Heart right ventricle (tissue), 16 donors: Measurements from ENCODE around the gene NR2C2. TPM values are rescaled to one million over a fixed set of nuclear protein-coding genes. Genes with fewer than 3 reads are reported as not detected.

ENCODE experiments used
- ATAC-seq, 8 donors: fragments of 200-7000 bp; cut with Tn5 transposase; one replicate each; pipeline ENCODE4 v1.9.1; 2020; ENCODE audit warnings: mild to moderate bottlenecking in 8 of 8, moderate library complexity in 8 of 8, moderate number of reproducible peaks in 1 of 8
- DNase-seq, 2 donors: peaks; one replicate each; pipeline ENCODE4 v3.0.0-alpha.2; 2020
- H3K27ac ChIP-seq, 10 donors: fragments of 200-600 bp; sonication (generic) in 2 of 10; one replicate each; pipeline versions ENCODE4 v1.5.0 to v1.8.0; 2020 to 2022; ENCODE audit warnings: mild to moderate bottlenecking in 3 of 10
- H3K27me3 ChIP-seq, 7 donors: fragments of 200-600 bp; one replicate each; pipeline ENCODE4 v1.8.0; 2021 to 2022; ENCODE audit warnings: mild to moderate bottlenecking in 2 of 7
- H3K36me3 ChIP-seq, 9 donors: fragments of 200-600 bp; sonication (generic) in 1 of 9; one replicate each; pipeline versions ENCODE4 v1.5.0 to v1.8.0; 2020 to 2022; ENCODE audit warnings: mild to moderate bottlenecking in 2 of 9
- H3K4me1 ChIP-seq, 9 donors: fragments of 200-600 bp; sonication (generic) in 1 of 9; one replicate each; pipeline versions ENCODE4 v1.5.0 to v1.8.0; 2020 to 2022; ENCODE audit warnings: mild to moderate bottlenecking in 4 of 9
- H3K4me3 ChIP-seq, 10 donors: fragments of 200-600 bp; sonication (generic) in 2 of 10; one replicate each; pipeline versions ENCODE4 v1.5.0 to v1.8.0; 2020 to 2022; ENCODE audit warnings: mild to moderate bottlenecking in 7 of 10, moderate library complexity in 2 of 10
- H3K9me3 ChIP-seq, 11 donors: fragments of 200-600 bp in 10 of 11; sonication (generic) in 2 of 11; one replicate each; pipeline versions ENCODE4 v1.5.0 to v1.8.0; 2013 to 2022; ENCODE audit warnings: mild to moderate bottlenecking in 2 of 11, control low read depth in 1 of 11, moderate library complexity in 1 of 11
- CTCF ChIP-seq, 9 donors: fragments of 200-600 bp; sonication (generic) in 2 of 9; IDR thresholded peaks; one replicate each; pipeline versions ENCODE4 v1.5.0 to v1.8.0; 2021 to 2022; ENCODE audit warnings: antibody characterized with exemption in 9 of 9, mild to moderate bottlenecking in 5 of 9, moderate library complexity in 1 of 9
- WGBS, 2 donors: extraction: QIAGEN DNeasy Blood & Tissue Kit; methylation state at CpG; one replicate each; pipeline ENCODE4 v1.1.7; 2013; ENCODE audit warnings: inconsistent platforms in 1 of 2; 5-methylcytosine and 5-hydroxymethylcytosine counted together
- intact Hi-C, 10 donors: fragments of 100-400 bp; cut with DNase I; formaldehyde crosslinking; loops; one replicate each; pipeline versions ENCODE4 v1.11.1 to v1.14.2; 2022
- polyA plus RNA-seq, 2 donors: library from polyadenylated mRNA; stranded (reverse); fragments of 200-250 nt; gene quantifications; one replicate each; pipeline ENCODE4 v1.2.3, GENCODE V29; 2013
- total RNA-seq, 10 donors: library from RNA; stranded (reverse); fragmentation: NEBNext Ultra II Directional in 3 of 10; extraction: Animal tissue kit (Norgen Biotek cat#: 25700) in 3 of 10; gene quantifications; one replicate each; pipeline versions ENCODE4 v1.2.1 to v1.2.4, GENCODE V29; 2021 to 2023
- donor health status: Arrhythmogenic right ventricular cardiomyopathy.
- donor health status: ischemic (EF 13 %, LVEDD 7.1; RV severe dilation, severe dysfunction).
- donor health status: healthy with polysubstance abuse.
- donor health status: DM: no; HTN: yes; CAD: no.
- donor health status: DM: no; HTN: no; CAD: no.
- donor health status: ischemic (EF 25% LVEDD 6.9; RV normal size, moderate dysfunction).
- donor health status: ischemic (EF 25% LVEDD 5.7; RV mildly dilated, moderate dysfunction).
- donor health status: healthy.
- donor health status: DM: yes; HTN: yes; CAD: no.
- donor health status: Ischemic cardiomyopathy.
- donor health status: ischemic (EF 35%, LVEDD 5.7; RV mildly dilated, moderate dysfunction).
- donor health status: nonischemic (EF 11% LVEDD 7.7; RV severe dilation, severe dysfunction).
- donor health status: DM: yes; HTN: yes; CAD: no.
- donor health status: PGD.
- donor health status: ischemic (EF 29% LVEDD 5.4; RV normal size, mild dysfunction).
- donor health status: nonischemic (EF 23%, LVEDD 6.1; RV moderate dilation, normal function).

The NR2C2 gene
- total and polyA plus RNA-seq, 12 donors, result 6.5 to 33.8 (median 27.1) TPM

GRCh38 chr3:14976317-14976716, 28.9 kb downstream of the NR2C2 start:
- no peak for TF ChIP-seq CTCF (IDR thresholded peaks at IDR 0.05)
- intact Hi-C loops, result no loop called here
- DNase-seq (no peak), ATAC-seq (peak in 5 of 8 donors; percentile 17 to 66 (median 38))
- no peak overlapping the region for H3K4me3 ChIP-seq
- H3K9me3 ChIP-seq, result peaks cover 0 to 16% (median 0%) of the 10 kb centered on the region in 11 donors
- WGBS, 2 donors, result 34 to 42% methylated on average over 1 of the region's 1 CpG
- peaks cover 0 to 24% (median 17%) of the 10 kb centered on the region in 9 donors for H3K4me1 ChIP-seq
- H3K27ac ChIP-seq, result peak overlapping the region in 1 of 10 donors; percentile 45
- H3K27me3 ChIP-seq, result no peaks in the 10 kb centered on the region
- peaks cover 0 to 40% (median 7%) of the 10 kb centered on the region in 9 donors for H3K36me3 ChIP-seq

GRCh38 chr3:14980689-14981088, 33.3 kb downstream of the NR2C2 start:
- 91 to 92% methylated on average over 4 of the region's 4 CpGs for WGBS, 2 donors
- ATAC-seq (no peak), DNase-seq (no peak)
- Histone ChIP-seq H3K4me1 (peaks cover 0 to 20% (median 16%) of the 10 kb centered on the region in 9 donors), H3K27ac (no peak overlapping the region), H3K27me3 (no peaks in the 10 kb centered on the region), H3K4me3 (no peak overlapping the region), H3K36me3 (peaks cover 0 to 4% (median 0%) of the 10 kb centered on the region in 9 donors), H3K9me3 (peaks cover 0 to 9% (median 0%) of the 10 kb centered on the region in 11 donors)
- TF ChIP-seq CTCF (IDR thresholded peaks at IDR 0.05), result no peak
- intact Hi-C loops, result no loop called here

GRCh38 chr3:14984581-14985113, 37.3 kb downstream of the NR2C2 start:
- Histone ChIP-seq H3K27ac (no peak overlapping the region), H3K27me3 (no peaks in the 10 kb centered on the region), H3K4me3 (no peak overlapping the region), H3K4me1 (peaks cover 5 to 25% (median 21%) of the 10 kb centered on the region in 9 donors), H3K9me3 (peaks cover 0 to 9% (median 0%) of the 10 kb centered on the region in 11 donors), H3K36me3 (no peaks in the 10 kb centered on the region)
- TF ChIP-seq CTCF (IDR thresholded peaks at IDR 0.05), result no peak
- WGBS, 2 donors, result 96 to 99% methylated on average over 3 of the region's 3 CpGs
- intact Hi-C loops, result no loop called here
- DNase-seq (no peak), ATAC-seq (no peak)

- Histone ChIP-seq H3K4me1 (peaks cover 7 to 55% (median 49%) of the 10 kb centered on the region in 9 donors), H3K4me3 (no peak overlapping the region), H3K36me3 (no peaks in the 10 kb centered on the region), H3K27me3 (no peaks in the 10 kb centered on the region), H3K9me3 (peaks cover 0 to 9% (median 0%) of the 10 kb centered on the region in 11 donors), H3K27ac (peak overlapping the region in 1 of 10 donors; percentile 84)
- TF ChIP-seq CTCF (IDR thresholded peaks at IDR 0.05), result no peak
- intact Hi-C loops, result no loop called here
- ATAC-seq, result no peak
- 92 to 94% methylated on average over 3 of the region's 3 CpGs for whole genome bisulfite sequencing, 2 donors
- DNase-seq, result no peak
Observed at GRCh38 chr3:14988988-14989394, 41.6 kb downstream of the NR2C2 start.
